ENCODE data around the gene TROAP.
"Not testable (repeated sequence)": the region's sequence is repeated elsewhere in the genome, so short reads cannot be mapped to it uniquely, and the experiment has no call there.

The TROAP gene

DNA sequence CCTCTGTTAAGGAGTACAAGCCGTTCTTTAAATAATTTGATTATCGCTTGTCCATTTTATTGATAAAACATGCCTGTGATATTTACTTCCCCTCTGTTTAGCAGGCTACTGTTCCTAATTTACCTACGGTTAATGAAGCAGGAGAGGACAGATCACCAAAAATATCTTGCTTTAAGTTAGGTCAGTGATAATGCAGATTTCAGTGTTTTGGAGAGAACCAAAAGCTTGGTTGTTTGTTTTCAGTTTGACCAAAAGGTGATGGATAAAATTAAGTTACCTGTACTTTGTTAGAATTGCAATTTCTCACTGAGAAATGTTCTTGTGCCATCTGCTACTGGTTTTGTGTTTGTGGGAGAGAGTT, 45.2 kb downstream of the TROAP start:
- no peak for DNase-seq (ENCODE audit: low spot score)

DNA sequence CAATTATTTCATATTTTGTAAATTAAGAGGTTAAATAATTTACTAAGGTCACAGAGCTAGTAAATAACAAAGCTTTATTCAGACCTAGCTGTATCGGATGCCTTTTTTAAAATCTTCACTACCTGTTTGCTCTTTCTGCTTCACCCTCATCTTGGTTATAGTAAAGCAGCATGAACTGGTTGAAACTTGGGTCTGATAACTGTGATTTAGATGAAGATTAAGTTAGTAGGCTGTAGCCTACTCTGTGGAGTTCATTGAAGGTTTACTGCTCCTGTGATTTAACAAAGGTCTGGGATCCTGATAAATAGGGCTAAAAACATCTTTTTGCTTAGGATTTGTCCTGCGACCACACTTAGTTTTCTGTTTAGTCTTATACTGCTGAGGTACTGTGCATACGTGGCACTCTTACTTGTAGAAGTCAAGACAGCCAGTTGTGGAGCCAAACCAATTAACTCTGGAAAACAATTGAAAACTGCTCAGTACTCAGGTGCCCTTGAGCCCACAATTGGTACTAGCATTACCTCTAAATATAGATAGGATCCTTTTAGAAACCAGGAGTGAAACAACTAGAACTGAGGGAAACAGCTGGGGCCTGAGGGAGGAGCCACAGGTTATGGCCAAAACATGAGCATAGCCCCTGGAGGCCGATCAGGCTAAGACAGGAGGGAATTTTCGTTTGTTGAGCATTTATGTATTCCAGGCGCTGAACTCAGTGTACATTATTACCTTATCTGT, 46.5 kb downstream of the TROAP start:
- DNase-seq (ENCODE audit: low spot score): peak; percentile 32

DNA sequence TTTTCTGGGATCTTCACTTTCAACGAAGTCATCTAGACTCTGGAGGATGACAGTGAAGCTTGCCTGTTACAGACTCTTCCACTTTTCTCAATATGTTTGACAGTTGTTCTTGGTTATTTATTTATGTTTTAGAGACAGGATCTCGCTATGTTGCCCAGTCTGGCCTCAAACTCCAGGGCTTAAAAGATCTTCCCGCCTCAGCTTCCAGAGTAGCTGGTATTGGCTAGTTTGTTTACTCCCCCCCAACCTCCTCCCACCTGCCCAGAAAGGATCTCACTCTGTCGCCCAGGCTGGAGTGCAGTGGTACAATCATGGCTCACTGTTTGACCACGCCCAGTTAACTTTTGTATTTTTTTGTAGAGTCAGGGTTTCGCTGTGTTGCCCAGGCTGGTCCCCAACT, 47.5 kb downstream of the TROAP start:
- no peak for DNase-seq (ENCODE audit: low spot score)

DNA sequence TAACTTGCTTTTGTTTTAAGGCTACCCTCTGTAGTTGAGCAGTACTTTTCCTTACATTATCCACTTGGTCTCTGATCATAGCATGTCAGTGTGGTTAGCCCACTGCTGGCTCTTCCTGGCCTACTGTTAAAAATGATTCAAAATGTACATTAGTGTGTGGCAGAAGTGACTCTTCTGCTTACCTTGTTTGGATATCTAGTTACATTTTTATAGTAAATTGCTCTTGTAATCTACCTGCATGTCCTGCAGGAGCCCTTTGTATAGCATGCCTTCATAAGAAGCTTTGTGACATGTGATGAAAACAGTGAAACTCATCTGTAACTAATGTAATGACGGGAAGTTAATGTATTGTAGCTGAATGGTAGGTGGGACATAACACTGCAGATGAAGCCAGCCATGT, 52.4 kb downstream of the TROAP start:
- no peak for DNase-seq (ENCODE audit: low spot score)

DNA sequence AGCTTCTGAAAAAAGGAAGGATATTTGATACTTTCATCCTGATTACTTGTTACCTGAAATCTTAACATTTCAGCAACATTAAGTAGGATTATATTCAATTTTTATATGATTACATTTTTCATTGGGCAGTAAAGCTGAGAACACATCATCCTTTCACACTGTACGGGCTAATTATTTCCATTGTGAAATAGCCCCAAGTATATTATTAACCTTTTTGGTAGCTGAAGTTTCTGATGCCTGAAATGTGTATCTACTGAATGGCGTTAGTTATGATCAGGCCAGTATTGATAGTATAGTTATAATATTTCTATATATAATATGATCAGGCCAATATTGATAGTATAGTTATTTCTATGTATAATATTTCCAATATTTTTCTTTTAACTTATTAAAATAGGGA, 54.3 kb downstream of the TROAP start:
- DNase-seq (ENCODE audit: low spot score): peak; percentile 32

DNA sequence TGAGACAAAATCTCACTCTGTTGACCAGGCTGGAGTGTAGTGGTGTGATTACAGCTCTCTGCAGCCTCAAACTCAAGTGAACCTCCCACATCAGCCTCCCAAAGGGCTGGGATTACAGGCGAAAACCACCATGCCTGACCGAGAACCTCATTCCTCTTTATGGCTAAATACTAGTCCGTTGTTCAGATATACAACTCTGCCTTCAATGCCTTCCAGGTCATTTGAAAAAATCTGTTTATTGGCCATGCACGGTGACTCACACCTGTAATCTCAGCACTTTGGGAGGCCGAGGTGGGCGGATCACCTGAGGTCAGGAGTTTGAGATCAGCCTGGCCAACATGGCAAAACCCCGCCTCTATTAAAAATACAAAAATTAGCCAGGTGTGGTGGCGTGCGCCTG, 57.1 kb downstream of the TROAP start:
- not testable (repeated sequence) for DNase-seq (ENCODE audit: low spot score)
